Fibroblast of lung (primary cell): ENCODE results near the gene NOS1AP. TPM values are rescaled to one million over a fixed set of nuclear protein-coding genes. Genes with fewer than 3 reads are reported as not detected.
A peak's percentile ranks its signal among the peaks of the same experiment; 100 is the strongest.

Experiments
- DNase-seq, 2 donors: peaks; one replicate each; pipeline versions ENCODE4 v3.0.0 to v3.0.0-alpha.2; 2010; ENCODE audit warnings: low read depth in 2 of 2
- H2AFZ ChIP-seq: 2 replicates; pipeline ENCODE4 v1.5.1; 2012; ENCODE audit warnings: low read length, control low read depth, inconsistent platforms
- H3K27ac ChIP-seq: 2 replicates; pipeline ENCODE4 v1.5.1; 2011; ENCODE audit warnings: low read length, control low read depth; ENCODE audit not compliant: insufficient read depth
- H3K27me3 ChIP-seq: 2 replicates; pipeline ENCODE4 v1.5.1; 2011; ENCODE audit warnings: mild to moderate bottlenecking, low read length; ENCODE audit not compliant: control insufficient read depth, insufficient read depth
- H3K36me3 ChIP-seq: 2 replicates; pipeline ENCODE4 v1.5.1; 2011; ENCODE audit warnings: low read length; ENCODE audit not compliant: control insufficient read depth, insufficient read depth
- H3K4me1 ChIP-seq: 2 replicates; pipeline ENCODE4 v1.5.1; 2011; ENCODE audit warnings: low read length; ENCODE audit not compliant: control insufficient read depth, insufficient read depth; ENCODE audit errors: extremely low read depth
- H3K4me2 ChIP-seq: 2 replicates; pipeline ENCODE4 v1.5.1; 2011; ENCODE audit warnings: low read length, control low read depth; ENCODE audit not compliant: insufficient read depth; ENCODE audit errors: extremely low read depth
- H3K4me3 ChIP-seq, 4 experiments: fragments of 200-600 bp in 1 of 4; sonication (generic) in 1 of 4; replicated peaks in 1 of 4; 2 replicates each; pipeline ENCODE4 v1.5.1; 2011 to 2016; ENCODE audit warnings: low read length in 4 of 4, low read depth in 3 of 4, mild to moderate bottlenecking in 3 of 4, control low read depth in 2 of 4, inconsistent platforms in 1 of 4, mixed read lengths in 1 of 4; ENCODE audit not compliant: insufficient read depth in 1 of 4; ENCODE audit errors: control extremely low read depth in 1 of 4
- H3K79me2 ChIP-seq: 2 replicates; pipeline ENCODE4 v1.5.1; 2012; ENCODE audit warnings: mild to moderate bottlenecking, low read length, inconsistent platforms; ENCODE audit not compliant: control insufficient read depth, insufficient read depth
- H3K9ac ChIP-seq: 2 replicates; pipeline ENCODE4 v1.5.1; 2011; ENCODE audit warnings: mild to moderate bottlenecking, low read length, control low read depth; ENCODE audit not compliant: insufficient read depth
- H3K9me3 ChIP-seq: 2 replicates; pipeline ENCODE4 v1.5.1; 2012; ENCODE audit warnings: low read depth, low read length; ENCODE audit not compliant: control insufficient read depth, insufficient read depth
- H4K20me1 ChIP-seq: 2 replicates; pipeline ENCODE4 v1.5.1; 2011; ENCODE audit warnings: low read length; ENCODE audit not compliant: control insufficient read depth, insufficient read depth; ENCODE audit errors: extremely low read depth
- EZH2 ChIP-seq: IDR thresholded peaks from 2 replicates; pipeline ENCODE4 v1.5.1; 2012; ENCODE audit warnings: low read length, control low read depth, mild to moderate bottlenecking; ENCODE audit errors: missing control alignments
- polyA plus RNA-seq, 2 donors: library from polyadenylated mRNA; depleted of rRNA in 1 of 2; stranded (reverse) in 1 of 2; unstranded in 1 of 2; fragments of >200 nt; gene quantifications; 2 replicates each; pipeline ENCODE4 v1.2.1, GENCODE V29; 2011 to 2012; ENCODE audit warnings: missing spikeins in 1 of 2
- total RNA-seq: library from RNA; depleted of rRNA; stranded (reverse); fragments of >200 nt; gene quantifications from 2 replicates; pipeline ENCODE4 v1.2.1, GENCODE V29; 2014
- TF ChIP-seq, protein P1 (sequence below), 2 donors: IDR thresholded peaks in 1 of 2; conservative IDR thresholded peaks in 1 of 2; 1 replicate in 1 of 2; 2 replicates in 1 of 2; pipeline ENCODE4 v1.5.1; 2011 to 2012; ENCODE audit warnings: low read length in 2 of 2, control low read depth in 1 of 2, inconsistent platforms in 1 of 2, low read depth in 1 of 2, mild to moderate bottlenecking in 1 of 2

Gene NOS1AP
- total and polyA plus RNA-seq, 2 donors (not counting 1 experiment from before 2014, with no cell fraction given), result 0.14 to 0.17 TPM

DNA sequence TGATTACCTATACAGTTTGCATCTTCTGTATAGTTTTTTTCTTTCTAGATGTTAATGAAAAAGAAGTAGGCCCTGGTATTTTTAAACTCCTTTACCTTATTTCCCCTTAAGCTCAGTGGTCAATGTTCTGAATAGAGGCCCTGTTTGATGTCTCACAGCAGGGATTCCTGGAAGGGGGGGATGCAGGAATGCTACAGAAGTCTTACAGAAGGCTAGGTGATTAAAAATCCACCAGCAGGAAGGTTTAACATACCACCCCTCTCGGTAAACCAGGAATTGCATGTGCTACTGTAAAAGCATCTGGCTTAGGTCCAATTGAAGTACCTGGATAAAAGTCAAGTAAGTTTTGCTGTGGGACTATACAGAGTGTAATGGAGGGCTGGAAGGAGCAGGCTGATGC lies 78.3 kb downstream of the NOS1AP start:
- Histone ChIP-seq H3K9ac (no peak overlapping the region), H3K27ac (no peak overlapping the region), H3K79me2 (no peaks in the 10 kb centered on the region), H4K20me1 (no peaks in the 10 kb centered on the region), H3K4me2 (no peak overlapping the region), H3K9me3 (no peaks in the 10 kb centered on the region), H3K27me3 (no peaks in the 10 kb centered on the region), H3K4me1 (no peaks in the 10 kb centered on the region), H3K36me3 (no peaks in the 10 kb centered on the region), H3K4me3 (no peak overlapping the region), H2AFZ (no peak overlapping the region)
- TF ChIP-seq, protein P1, sequence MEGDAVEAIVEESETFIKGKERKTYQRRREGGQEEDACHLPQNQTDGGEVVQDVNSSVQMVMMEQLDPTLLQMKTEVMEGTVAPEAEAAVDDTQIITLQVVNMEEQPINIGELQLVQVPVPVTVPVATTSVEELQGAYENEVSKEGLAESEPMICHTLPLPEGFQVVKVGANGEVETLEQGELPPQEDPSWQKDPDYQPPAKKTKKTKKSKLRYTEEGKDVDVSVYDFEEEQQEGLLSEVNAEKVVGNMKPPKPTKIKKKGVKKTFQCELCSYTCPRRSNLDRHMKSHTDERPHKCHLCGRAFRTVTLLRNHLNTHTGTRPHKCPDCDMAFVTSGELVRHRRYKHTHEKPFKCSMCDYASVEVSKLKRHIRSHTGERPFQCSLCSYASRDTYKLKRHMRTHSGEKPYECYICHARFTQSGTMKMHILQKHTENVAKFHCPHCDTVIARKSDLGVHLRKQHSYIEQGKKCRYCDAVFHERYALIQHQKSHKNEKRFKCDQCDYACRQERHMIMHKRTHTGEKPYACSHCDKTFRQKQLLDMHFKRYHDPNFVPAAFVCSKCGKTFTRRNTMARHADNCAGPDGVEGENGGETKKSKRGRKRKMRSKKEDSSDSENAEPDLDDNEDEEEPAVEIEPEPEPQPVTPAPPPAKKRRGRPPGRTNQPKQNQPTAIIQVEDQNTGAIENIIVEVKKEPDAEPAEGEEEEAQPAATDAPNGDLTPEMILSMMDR (conservative IDR thresholded peaks at IDR 0.05 in 1 of 2, IDR thresholded peaks at IDR 0.05 in 1 of 2; ENCODE audit: low read depth in 1 of 2, low read length in 2 of 2), result no peak
- no peak for TF ChIP-seq EZH2
- DNase-seq, result peak in 1 of 2 donors; percentile 16

DNA sequence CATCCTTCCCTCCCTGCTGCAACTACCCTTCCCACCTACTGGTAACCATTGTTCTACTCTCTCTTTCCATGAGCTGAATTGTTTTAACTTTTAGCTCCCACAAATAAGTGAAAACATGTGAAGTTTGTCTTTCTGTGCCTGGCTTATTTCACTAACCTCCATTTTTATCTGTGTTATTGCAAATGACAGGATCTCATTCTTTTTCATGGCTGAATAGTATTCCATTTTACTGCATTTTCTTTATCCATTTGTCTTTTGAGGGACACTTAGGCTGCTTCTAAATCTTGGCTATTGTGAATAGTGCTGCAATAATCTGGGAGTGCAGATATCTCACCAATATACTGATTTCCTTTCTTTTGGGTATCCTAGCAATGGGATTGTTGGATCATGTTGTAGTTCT lies 80.6 kb downstream of the NOS1AP start:
- H3K4me1 ChIP-seq, result no peaks in the 10 kb centered on the region
- H3K4me3 ChIP-seq, result no peak overlapping the region
- H3K9ac ChIP-seq, result no peak overlapping the region
- H3K9me3 ChIP-seq, result no peaks in the 10 kb centered on the region
- H4K20me1 ChIP-seq, result no peaks in the 10 kb centered on the region
- no peak for DNase-seq
- H2AFZ ChIP-seq, result no peak overlapping the region
- H3K27me3 ChIP-seq, result no peaks in the 10 kb centered on the region
- H3K79me2 ChIP-seq, result no peaks in the 10 kb centered on the region
- no peak overlapping the region for H3K27ac ChIP-seq
- H3K4me2 ChIP-seq, result no peak overlapping the region
- no peaks in the 10 kb centered on the region for H3K36me3 ChIP-seq
- TF ChIP-seq, protein P1 (conservative IDR thresholded peaks at IDR 0.05 in 1 of 2, IDR thresholded peaks at IDR 0.05 in 1 of 2; ENCODE audit: low read depth in 1 of 2, low read length in 2 of 2), result no peak
- no peak for TF ChIP-seq EZH2

DNA sequence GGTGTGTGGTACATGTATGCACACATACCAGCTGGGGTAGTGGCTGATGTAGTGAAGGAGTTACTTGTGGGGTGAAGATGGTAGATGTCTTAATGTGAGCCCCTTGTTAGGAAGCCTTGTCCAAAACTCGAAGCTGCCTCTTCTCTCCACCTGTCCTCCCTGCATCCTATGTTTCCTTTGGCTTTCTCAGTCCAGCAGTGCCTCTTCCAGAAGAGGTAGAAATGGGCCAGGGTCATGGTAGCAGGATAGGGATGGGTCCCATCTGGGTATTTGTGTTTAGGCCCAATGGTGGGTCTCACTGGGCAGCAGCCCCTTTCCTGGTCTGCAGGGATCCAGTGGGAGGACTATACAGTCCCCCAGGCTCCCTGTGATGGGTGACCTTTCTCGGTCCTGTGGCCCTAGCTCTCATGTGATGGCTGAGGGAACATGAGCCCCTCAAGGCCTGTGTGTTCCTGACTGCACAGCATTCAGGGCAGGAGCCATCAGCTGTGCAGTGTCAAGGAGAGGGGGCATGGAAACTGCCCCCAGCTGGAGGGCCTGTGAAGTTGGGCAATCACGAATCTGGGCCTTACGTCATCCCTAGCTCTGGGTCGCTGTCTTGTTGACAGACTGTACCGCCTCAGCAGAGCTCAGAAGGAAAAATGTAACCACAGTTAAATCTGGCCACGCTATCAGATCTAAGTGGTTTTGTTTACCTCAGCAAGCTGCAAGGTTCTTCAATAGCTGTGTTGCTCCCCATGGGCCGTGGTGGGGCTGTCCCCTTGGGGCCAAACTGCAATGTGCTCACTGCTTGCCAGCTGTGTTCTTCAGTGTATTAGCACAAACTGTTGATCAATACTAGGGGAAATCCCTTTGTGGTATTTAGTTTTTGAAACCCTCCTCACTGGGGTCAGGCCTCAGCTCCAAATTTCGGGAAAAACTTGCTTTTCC lies 82.7 kb downstream of the NOS1AP start:
- Histone ChIP-seq H2AFZ (no peak overlapping the region), H3K27ac (no peak overlapping the region), H4K20me1 (no peaks in the 10 kb centered on the region), H3K4me1 (no peaks in the 10 kb centered on the region), H3K27me3 (no peaks in the 10 kb centered on the region), H3K9ac (no peak overlapping the region), H3K36me3 (no peaks in the 10 kb centered on the region), H3K9me3 (no peaks in the 10 kb centered on the region), H3K4me2 (no peak overlapping the region), H3K4me3 (no peak overlapping the region), H3K79me2 (no peaks in the 10 kb centered on the region)
- DNase-seq, result peak; percentile 78 to 93
- TF ChIP-seq EZH2, result no peak
